Activated T-helper 17 cell treated with anti-CD3 and anti-CD28 coated beads, Interleukin-2, amount 50 U/mL, for 72 hours (primary cell): ENCODE data around the gene NCOA1. TPM values are rescaled to one million over a fixed set of nuclear protein-coding genes. Genes with fewer than 3 reads are reported as not detected.

Source experiments
- ATAC-seq: fragments of 150-1000 bp; cut with Tn5 transposase; replicated peaks from 2 replicates; pipeline ENCODE4 v1.10.0; 2021; ENCODE audit warnings: mild to moderate bottlenecking, moderate library complexity
- H3K27ac Mint-ChIP-seq: one replicate; pipeline ENCODE4 v1.8.0; 2022; ENCODE audit warnings: mixed read lengths
- H3K27me3 Mint-ChIP-seq: one replicate; pipeline ENCODE4 v1.8.0; 2022; ENCODE audit warnings: mixed read lengths
- H3K36me3 Mint-ChIP-seq: one replicate; pipeline ENCODE4 v1.8.0; 2022; ENCODE audit warnings: low read depth, mild to moderate bottlenecking, mixed read lengths
- H3K4me1 Mint-ChIP-seq: one replicate; pipeline ENCODE4 v1.8.0; 2022; ENCODE audit warnings: mixed read lengths
- H3K4me3 Mint-ChIP-seq: one replicate; pipeline ENCODE4 v1.8.0; 2022; ENCODE audit warnings: mild to moderate bottlenecking, mixed read lengths
- H3K9me3 Mint-ChIP-seq: one replicate; pipeline ENCODE4 v1.8.0; 2022; ENCODE audit warnings: mixed read lengths
- total RNA-seq, 2 donors: library from RNA; stranded (reverse); gene quantifications; one replicate each; pipeline ENCODE4 v1.2.3, GENCODE V29; 2022

NCOA1 gene
- total RNA-seq, 2 donors from 2014 or later: 27.5 to 29.7 TPM

DNA sequence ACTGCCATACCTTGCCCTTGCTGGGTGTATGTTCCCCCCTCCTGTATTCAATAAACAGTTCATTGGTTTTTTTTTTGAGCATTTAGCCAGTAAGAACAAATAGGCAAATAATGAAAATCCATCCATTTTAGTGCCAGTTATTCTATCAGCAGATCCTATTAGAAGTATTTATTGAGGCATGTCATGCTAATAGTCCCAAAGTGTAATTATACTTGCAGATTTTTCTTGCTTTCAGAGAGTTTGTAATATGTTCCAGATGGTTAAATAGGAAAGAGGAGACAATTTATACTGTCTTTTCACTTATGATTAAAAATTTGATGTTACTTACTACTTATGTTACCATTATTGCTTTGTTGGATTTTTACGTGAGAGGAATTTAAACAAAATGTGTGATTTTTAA is 127.6 kb downstream of the NCOA1 start:
- Mint-ChIP-seq H3K4me1 (peaks cover 6% of the 10 kb centered on the region), H3K4me3 (no peak overlapping the region), H3K36me3 (no peaks in the 10 kb centered on the region), H3K27ac (no peak overlapping the region), H3K9me3 (no peaks in the 10 kb centered on the region), H3K27me3 (no peaks in the 10 kb centered on the region)
- ATAC-seq: no peak

DNA sequence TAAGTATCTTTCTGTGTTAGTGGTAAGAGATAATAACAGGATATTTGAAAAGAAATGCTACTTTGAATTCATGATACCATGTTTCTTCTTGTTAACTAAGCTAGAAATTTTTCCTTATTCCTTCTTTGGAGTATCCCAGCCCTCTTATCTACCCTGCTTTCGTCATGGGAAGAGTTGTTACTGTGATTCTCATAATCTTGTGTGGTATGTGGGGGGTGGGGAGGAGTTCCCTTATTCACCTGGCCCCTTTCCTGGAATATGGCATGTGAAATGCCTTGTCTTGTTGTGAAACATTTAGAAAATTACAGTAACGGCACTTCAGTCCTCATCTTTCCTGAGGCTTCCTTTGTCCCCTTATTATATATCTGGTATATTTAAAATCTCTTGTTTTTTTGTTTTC is 129.9 kb downstream of the NCOA1 start:
- H3K27ac Mint-ChIP-seq: no peak overlapping the region
- no peaks in the 10 kb centered on the region for H3K36me3 Mint-ChIP-seq
- no peaks in the 10 kb centered on the region for H3K9me3 Mint-ChIP-seq
- H3K4me1 Mint-ChIP-seq: peaks cover 11% of the 10 kb centered on the region
- no peaks in the 10 kb centered on the region for H3K27me3 Mint-ChIP-seq
- no peak overlapping the region for H3K4me3 Mint-ChIP-seq
- ATAC-seq: no peak

DNA sequence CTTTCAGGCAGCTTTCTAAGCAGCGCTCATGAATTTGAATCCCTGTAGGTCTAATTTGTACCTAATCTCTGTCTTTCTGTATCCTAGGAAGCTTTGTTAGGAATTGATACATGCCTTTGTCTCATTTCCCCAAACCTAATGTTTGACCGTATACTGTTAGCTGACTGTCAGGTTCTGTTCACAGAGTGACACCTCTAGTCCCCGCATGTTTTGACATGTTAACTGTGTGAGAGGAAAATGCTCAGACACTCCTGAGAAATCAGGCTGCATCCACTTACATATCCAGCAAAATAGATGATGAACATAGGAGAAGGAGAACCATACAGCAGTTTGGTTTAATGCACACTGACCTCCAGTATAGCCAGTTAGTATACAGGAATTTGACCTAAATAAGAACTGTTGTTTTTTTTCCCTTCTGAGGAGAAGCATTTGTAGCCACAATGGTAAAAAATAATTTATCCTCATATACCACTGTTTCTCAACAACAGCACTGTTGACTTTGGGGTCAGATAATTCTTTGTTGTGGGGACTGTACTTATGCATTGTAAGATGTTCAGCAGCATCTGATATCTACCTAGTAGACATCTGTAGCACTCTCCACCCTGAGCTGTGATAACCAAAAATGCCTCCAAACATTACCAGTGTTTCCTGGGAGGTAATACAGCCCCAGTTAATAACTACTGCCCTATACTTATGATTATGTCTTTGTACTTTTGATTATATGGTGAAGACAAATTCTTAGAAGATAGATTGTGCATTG is 130.9 kb downstream of the NCOA1 start:
- no peaks in the 10 kb centered on the region for H3K27me3 Mint-ChIP-seq
- H3K27ac Mint-ChIP-seq: no peak overlapping the region
- peaks cover 16% of the 10 kb centered on the region for H3K4me1 Mint-ChIP-seq
- no peaks in the 10 kb centered on the region for H3K9me3 Mint-ChIP-seq
- H3K4me3 Mint-ChIP-seq: no peak overlapping the region
- H3K36me3 Mint-ChIP-seq: no peaks in the 10 kb centered on the region
- no peak for ATAC-seq

DNA sequence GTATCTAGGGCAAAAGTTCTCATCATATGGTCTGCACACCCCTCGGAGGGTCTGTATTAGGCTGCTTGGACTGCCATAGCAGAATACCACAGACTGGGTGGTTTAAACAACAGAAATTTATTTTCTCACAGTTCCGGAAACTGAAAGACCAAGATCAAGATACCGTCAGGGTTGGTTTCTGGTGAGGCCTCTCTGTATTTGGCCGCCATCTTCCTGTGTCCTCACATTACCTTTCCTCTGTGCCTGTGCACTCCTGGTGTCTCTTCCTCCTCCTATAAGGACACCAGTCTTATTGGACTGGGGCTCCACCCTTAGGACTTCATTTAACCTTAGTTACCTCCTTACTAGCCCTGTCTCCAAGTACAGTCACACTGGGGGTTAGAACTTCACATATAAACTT is 132.5 kb downstream of the NCOA1 start:
- Mint-ChIP-seq H3K27me3 (no peaks in the 10 kb centered on the region), H3K4me1 (peaks cover 18% of the 10 kb centered on the region)

DNA sequence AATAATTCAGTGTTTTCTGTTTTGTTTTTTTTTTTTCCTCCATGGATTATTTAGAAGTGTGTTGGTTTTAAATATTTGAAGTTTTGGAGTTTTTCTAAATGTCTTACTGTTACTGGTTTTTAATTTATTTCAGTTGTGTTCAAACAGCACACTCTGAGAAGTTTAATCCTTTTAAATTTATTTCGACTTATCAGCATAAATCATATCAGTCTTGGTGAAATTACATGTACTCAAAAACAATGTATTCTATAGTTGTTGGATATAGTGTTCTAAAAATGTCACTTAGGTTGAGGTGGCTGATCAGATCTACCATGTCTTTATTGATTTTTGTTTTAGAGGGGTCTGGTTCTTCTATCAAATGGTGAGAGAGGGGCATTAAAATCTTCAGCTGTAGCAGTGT is 134.7 kb downstream of the NCOA1 start:
- Mint-ChIP-seq H3K36me3 (no peaks in the 10 kb centered on the region), H3K4me1 (peaks cover 23% of the 10 kb centered on the region), H3K4me3 (no peak overlapping the region), H3K27me3 (no peaks in the 10 kb centered on the region), H3K27ac (peak overlapping the region; percentile 0), H3K9me3 (no peaks in the 10 kb centered on the region)
- ATAC-seq: no peak

More for the DNA sequence above, 132.5 kb downstream of the NCOA1 start:
- ATAC-seq: no peak
- Mint-ChIP-seq H3K27ac (no peak overlapping the region), H3K9me3 (no peaks in the 10 kb centered on the region), H3K36me3 (no peaks in the 10 kb centered on the region), H3K4me3 (no peak overlapping the region)

DNA sequence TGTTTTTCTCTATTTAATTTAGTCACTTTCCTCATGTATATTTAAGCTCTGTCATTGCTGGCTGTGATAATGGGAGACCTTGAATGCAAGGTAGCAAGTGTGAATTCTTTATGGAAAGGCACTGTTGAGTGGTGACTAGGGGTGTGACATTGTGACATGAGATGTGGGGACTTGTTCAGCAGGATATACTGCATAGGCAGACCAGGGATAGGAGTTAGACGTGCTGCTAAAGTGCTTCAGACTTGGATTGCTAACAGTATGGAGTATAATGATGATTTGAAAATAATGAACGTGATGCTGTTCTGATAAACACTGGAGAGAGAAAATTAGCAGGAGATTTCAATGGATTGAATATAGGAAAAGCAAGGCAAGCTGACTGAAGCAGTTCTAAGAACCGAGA is 135.1 kb downstream of the NCOA1 start:
- H3K4me1 Mint-ChIP-seq: peaks cover 23% of the 10 kb centered on the region
- no peaks in the 10 kb centered on the region for H3K9me3 Mint-ChIP-seq
- H3K27me3 Mint-ChIP-seq: no peaks in the 10 kb centered on the region
- no peak for ATAC-seq
- no peaks in the 10 kb centered on the region for H3K36me3 Mint-ChIP-seq
- peak overlapping the region; percentile 0 for H3K27ac Mint-ChIP-seq
- no peak overlapping the region for H3K4me3 Mint-ChIP-seq

DNA sequence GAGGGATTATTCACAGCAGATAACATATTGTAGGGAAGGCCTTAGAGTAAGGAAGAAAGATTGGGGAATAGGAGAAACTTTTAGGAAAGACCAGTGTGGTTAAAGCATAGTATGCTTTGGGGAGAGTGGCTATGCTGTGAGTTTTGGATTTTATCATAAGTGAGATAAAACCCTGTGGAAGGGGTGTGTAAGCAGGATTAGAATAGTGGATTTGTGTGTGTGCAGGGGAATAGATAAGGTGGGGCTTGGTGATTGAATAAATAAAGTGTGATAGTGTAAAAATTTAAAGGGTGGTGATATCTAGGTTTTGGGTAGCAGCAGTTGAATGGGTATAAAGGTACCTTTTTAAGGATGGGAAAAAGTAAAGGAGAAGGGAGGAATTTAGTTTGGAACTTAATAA is 137.7 kb downstream of the NCOA1 start:
- Mint-ChIP-seq H3K36me3 (no peaks in the 10 kb centered on the region), H3K4me1 (peaks cover 17% of the 10 kb centered on the region), H3K27me3 (no peaks in the 10 kb centered on the region), H3K27ac (no peak overlapping the region), H3K9me3 (no peaks in the 10 kb centered on the region), H3K4me3 (no peak overlapping the region)
- no peak for ATAC-seq

DNA sequence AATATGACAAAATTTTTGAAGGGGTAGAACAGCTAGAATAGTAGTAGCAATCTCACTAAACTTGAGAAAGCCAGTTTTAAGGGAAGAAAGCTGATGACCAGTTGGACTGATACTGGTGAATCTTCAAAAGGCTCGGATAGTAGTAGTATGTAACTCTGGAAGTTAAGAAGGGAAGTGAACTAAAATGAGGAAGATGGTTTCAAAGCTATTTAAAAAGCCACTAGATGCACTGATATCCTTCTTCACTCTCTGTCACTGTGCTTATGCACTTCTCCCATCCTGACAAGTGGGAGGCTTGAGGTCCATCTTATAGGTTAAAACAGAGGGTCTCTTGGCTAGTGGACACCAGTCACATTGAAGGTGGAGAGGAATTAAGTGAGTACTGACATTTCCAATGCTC is 141.1 kb downstream of the NCOA1 start:
- no peaks in the 10 kb centered on the region for H3K36me3 Mint-ChIP-seq
- no peak for ATAC-seq
- H3K27me3 Mint-ChIP-seq: no peaks in the 10 kb centered on the region
- no peak overlapping the region for H3K4me3 Mint-ChIP-seq
- H3K27ac Mint-ChIP-seq: no peak overlapping the region
- no peaks in the 10 kb centered on the region for H3K9me3 Mint-ChIP-seq
- peaks cover 7% of the 10 kb centered on the region for H3K4me1 Mint-ChIP-seq

DNA sequence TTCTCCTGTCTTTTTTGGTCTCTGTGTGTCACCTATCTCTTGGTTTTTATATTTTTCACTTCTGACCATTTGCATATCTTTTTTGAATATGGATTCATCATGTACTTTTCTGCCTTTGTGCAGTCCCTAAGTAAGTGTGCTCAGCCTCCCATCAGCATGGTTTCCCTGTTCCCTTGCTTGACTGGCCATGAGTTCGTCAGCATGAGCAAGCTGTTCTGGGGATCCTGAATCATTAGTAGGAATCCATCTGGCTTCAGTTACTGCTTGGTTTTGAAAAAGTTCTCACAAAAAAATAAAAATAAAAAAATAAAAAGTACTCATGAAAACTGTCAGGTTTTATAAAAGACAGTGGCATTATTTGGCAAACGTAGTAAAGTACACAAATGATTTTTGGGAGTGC is 144.1 kb downstream of the NCOA1 start:
- Mint-ChIP-seq H3K4me1 (peaks cover 8% of the 10 kb centered on the region), H3K27ac (no peak overlapping the region), H3K9me3 (peaks cover 3% of the 10 kb centered on the region), H3K36me3 (no peaks in the 10 kb centered on the region), H3K4me3 (no peak overlapping the region), H3K27me3 (no peaks in the 10 kb centered on the region)
- ATAC-seq: no peak

DNA sequence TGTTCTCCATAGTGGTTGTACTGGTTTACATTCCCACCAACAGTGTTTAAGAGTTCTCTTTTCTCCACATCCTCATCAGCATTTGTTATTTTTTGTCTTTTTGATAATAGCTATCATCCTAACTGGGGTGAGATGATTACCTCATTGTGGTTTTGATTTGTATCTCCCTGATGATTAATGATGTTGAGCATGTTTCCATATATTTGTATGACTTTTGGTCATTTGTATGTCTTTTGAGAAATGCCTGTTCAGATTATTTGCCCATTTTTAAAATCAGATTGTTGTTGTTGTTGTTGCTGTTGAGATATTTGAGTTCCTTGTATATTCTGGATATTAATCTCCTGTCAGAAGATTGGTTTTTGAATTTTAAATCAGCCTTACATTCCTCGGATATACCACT is 147.5 kb downstream of the NCOA1 start:
- peaks cover 3% of the 10 kb centered on the region for H3K9me3 Mint-ChIP-seq
- no peak for ATAC-seq

DNA sequence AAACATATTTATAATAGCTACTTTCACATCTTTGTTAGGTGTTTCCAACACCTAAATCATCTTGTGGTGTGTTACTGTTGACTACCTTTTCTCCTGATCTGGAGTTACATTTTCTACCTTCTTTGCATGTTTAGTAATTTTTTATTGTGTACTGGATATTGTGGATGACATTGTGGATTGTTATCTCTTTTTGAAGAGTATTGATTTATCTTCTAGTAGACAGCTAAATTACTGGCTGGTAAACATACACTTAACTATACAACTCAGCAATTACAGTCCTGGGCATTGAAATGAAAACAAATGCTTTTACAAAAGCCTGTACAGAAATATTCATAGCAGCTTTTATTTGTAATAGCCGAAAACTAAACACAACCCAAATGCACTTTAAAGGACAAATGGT is 151.3 kb downstream of the NCOA1 start:
- H3K27me3 Mint-ChIP-seq: no peaks in the 10 kb centered on the region
- H3K27ac Mint-ChIP-seq: no peak overlapping the region
- no peak for ATAC-seq
- peaks cover 10% of the 10 kb centered on the region for H3K36me3 Mint-ChIP-seq
- peaks cover 3% of the 10 kb centered on the region for H3K9me3 Mint-ChIP-seq
- H3K4me3 Mint-ChIP-seq: no peak overlapping the region
- H3K4me1 Mint-ChIP-seq: peaks cover 8% of the 10 kb centered on the region

More for the DNA sequence above, 147.5 kb downstream of the NCOA1 start:
- Mint-ChIP-seq H3K4me1 (peaks cover 8% of the 10 kb centered on the region), H3K4me3 (no peak overlapping the region), H3K27me3 (no peaks in the 10 kb centered on the region), H3K36me3 (no peaks in the 10 kb centered on the region), H3K27ac (no peak overlapping the region)

DNA sequence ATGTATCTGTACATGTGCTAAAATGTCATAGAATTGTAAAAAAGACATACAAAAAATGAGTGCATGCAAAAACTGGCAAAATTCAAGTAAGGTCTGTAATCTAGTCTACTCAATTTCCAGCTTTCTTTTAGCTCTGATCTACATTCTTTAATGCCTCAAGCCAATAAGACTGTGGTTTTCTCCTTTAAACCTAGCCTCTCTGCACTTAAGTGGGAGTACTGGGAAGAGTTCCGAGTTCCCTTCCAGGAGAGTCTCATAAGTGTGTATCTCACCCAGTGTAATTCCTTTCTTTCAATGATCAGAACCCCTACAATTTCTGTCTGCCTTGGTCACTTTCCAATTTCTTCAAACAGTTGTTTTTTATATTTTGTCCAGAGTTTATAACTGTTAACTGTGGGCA is 152.0 kb downstream of the NCOA1 start:
- no peaks in the 10 kb centered on the region for H3K27me3 Mint-ChIP-seq
- H3K27ac Mint-ChIP-seq: no peak overlapping the region
- no peak overlapping the region for H3K4me3 Mint-ChIP-seq
- ATAC-seq: no peak
- H3K36me3 Mint-ChIP-seq: peaks cover 10% of the 10 kb centered on the region
- peaks cover 8% of the 10 kb centered on the region for H3K4me1 Mint-ChIP-seq
- H3K9me3 Mint-ChIP-seq: peaks cover 3% of the 10 kb centered on the region

DNA sequence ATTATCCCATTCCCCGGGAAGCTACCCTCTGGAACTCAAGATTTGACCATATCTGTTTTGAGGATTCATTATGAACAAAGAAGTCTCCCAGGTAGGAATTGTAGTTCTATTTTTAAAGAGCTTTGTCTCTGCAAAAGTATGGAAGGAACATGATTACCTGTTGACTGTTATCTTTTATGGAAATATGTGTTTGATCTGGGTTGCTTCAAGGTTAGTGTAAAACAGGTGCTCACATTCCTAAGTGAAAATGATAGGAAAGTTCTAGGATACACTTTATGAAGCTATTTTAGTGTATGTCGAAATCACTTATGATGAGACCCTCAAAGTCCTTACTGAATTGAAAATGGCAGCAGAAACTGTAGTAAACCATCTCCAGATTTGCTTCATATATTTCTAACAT is 153.0 kb downstream of the NCOA1 start:
- ATAC-seq: no peak
- Mint-ChIP-seq H3K27ac (no peak overlapping the region), H3K9me3 (no peaks in the 10 kb centered on the region), H3K4me1 (no peaks in the 10 kb centered on the region), H3K4me3 (no peak overlapping the region), H3K36me3 (peaks cover 10% of the 10 kb centered on the region), H3K27me3 (no peaks in the 10 kb centered on the region)

DNA sequence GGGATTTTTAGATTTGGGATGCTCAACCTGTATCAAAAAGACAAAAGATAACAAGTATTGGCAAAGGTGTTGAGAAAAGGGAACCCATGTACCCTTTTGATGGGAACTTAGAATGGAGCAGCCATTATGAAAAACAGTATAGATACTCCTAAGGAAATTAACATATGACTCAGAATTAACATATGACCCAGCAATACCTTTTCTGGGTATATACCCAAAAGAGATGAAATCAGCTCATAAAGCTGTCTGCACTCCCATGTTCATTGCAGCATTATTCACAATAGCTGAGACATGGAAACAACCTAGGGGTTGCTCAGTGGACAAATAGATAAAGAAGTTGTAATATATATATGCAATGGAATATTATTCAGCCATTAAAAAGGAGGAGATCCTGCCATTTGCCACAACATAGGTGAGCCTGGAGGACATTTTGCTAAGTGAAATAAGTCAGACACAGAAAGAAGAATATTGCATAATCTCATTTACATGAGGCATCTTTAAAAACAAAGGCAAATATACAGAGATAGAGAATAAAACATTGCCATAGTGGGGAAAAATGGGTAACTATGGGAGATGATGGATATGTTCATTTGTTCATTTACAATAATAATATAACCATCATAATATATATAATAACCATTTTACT is 160.1 kb downstream of the NCOA1 start:
- H3K36me3 Mint-ChIP-seq: peaks cover 8% of the 10 kb centered on the region
- no peaks in the 10 kb centered on the region for H3K27me3 Mint-ChIP-seq
- H3K4me3 Mint-ChIP-seq: no peak overlapping the region
- peaks cover 10% of the 10 kb centered on the region for H3K4me1 Mint-ChIP-seq
- H3K9me3 Mint-ChIP-seq: no peaks in the 10 kb centered on the region
- ATAC-seq: peak; percentile 78
- H3K27ac Mint-ChIP-seq: no peak overlapping the region

DNA sequence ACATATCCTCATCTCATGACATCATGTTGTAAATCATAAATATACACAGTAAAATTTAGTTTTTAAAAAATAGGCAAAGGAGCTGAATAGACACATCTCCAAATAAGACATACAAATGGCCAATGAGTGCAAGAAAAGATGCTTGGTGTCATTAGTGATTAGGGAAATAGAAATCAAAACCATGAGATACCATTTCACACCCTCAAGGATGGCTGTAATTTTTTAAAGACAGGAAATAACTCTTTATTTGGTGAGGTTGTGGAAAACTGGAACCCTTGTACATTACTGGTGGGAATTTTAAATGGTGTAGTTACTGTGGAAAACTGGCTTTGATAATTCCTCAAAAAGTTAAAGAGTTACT is 160.6 kb downstream of the NCOA1 start:
- no peak overlapping the region for H3K4me3 Mint-ChIP-seq
- H3K36me3 Mint-ChIP-seq: peaks cover 5% of the 10 kb centered on the region
- no peaks in the 10 kb centered on the region for H3K27me3 Mint-ChIP-seq
- no peaks in the 10 kb centered on the region for H3K9me3 Mint-ChIP-seq
- H3K27ac Mint-ChIP-seq: no peak overlapping the region
- H3K4me1 Mint-ChIP-seq: peaks cover 10% of the 10 kb centered on the region
- no peak for ATAC-seq
